Panc1 (cell line): ENCODE results near the gene SHMT1.

Source experiments
- CTCF ChIP-seq: fragments of 450-650 bp; IDR thresholded peaks from 2 replicates; pipeline ENCODE4 v1.5.1; 2017; ENCODE audit warnings: mild to moderate bottlenecking
- POLR2AphosphoS5 ChIP-seq: IDR thresholded peaks from 2 replicates; pipeline ENCODE4 v1.6.1; 2012; ENCODE audit warnings: mild to moderate bottlenecking, low read depth, low read length, moderate library complexity

GRCh38 chr17:18364166-18364565 is 816 bp upstream of the SHMT1 start:
- TF ChIP-seq CTCF (no peak), POLR2AphosphoS5 (no peak)
